ENCODE results near the gene PDRG1. TPM values are rescaled to one million over a fixed set of nuclear protein-coding genes. Genes with fewer than 3 reads are reported as not detected.

The PDRG1 gene
- total RNA-seq, 1 donor: 2.2 TPM

DNA sequence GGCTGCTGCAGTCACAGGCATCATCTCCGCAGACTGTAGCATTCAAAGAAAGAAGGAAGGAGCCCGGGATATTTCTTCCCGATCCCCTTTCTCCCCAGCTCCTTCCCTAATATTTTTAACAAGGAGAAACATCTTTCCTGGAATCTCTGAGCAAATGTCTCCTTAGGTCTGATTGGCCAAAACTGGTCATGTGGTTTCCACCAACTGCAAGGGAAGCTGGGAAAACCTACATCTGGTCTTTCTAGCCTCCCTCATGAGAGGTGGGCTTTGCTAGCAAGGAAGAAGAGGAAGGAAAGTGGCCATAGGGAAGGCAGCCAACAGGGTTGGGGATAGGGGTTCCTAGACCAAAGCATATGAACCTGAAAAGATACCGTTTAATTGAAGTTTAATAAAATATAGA is 35.1 kb downstream of the PDRG1 start:
- Histone ChIP-seq H3K4me2 (ENCODE audit: insufficient read depth, low read length) (no peak overlapping the region), H3K79me2 (ENCODE audit: insufficient read depth, low read length) (no peaks in the 10 kb centered on the region), H3K4me1 (ENCODE audit: insufficient read depth, low read length) (no peaks in the 10 kb centered on the region), H3K27me3 (ENCODE audit: insufficient read depth, low read length) (peaks cover 17% of the 10 kb centered on the region), H3K4me3 (ENCODE audit: insufficient read depth, low read length) (no peak overlapping the region), H3K27ac (ENCODE audit: low read depth, low read length) (no peak overlapping the region), H2AFZ (ENCODE audit: low read length) (no peak overlapping the region), H3K9me3 (ENCODE audit: low read depth, low read length) (no peaks in the 10 kb centered on the region), H3K36me3 (ENCODE audit: insufficient read depth, low read length) (no peaks in the 10 kb centered on the region), H4K20me1 (ENCODE audit: insufficient read depth, low read length) (no peaks in the 10 kb centered on the region)
- DNase-seq (ENCODE audit: insufficient read length, low spot score, missing footprints): no peak
- TF ChIP-seq, protein P1, sequence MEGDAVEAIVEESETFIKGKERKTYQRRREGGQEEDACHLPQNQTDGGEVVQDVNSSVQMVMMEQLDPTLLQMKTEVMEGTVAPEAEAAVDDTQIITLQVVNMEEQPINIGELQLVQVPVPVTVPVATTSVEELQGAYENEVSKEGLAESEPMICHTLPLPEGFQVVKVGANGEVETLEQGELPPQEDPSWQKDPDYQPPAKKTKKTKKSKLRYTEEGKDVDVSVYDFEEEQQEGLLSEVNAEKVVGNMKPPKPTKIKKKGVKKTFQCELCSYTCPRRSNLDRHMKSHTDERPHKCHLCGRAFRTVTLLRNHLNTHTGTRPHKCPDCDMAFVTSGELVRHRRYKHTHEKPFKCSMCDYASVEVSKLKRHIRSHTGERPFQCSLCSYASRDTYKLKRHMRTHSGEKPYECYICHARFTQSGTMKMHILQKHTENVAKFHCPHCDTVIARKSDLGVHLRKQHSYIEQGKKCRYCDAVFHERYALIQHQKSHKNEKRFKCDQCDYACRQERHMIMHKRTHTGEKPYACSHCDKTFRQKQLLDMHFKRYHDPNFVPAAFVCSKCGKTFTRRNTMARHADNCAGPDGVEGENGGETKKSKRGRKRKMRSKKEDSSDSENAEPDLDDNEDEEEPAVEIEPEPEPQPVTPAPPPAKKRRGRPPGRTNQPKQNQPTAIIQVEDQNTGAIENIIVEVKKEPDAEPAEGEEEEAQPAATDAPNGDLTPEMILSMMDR (IDR thresholded peaks at IDR 0.05; ENCODE audit: extremely low read depth, low read depth, low read length): no peak

DNA sequence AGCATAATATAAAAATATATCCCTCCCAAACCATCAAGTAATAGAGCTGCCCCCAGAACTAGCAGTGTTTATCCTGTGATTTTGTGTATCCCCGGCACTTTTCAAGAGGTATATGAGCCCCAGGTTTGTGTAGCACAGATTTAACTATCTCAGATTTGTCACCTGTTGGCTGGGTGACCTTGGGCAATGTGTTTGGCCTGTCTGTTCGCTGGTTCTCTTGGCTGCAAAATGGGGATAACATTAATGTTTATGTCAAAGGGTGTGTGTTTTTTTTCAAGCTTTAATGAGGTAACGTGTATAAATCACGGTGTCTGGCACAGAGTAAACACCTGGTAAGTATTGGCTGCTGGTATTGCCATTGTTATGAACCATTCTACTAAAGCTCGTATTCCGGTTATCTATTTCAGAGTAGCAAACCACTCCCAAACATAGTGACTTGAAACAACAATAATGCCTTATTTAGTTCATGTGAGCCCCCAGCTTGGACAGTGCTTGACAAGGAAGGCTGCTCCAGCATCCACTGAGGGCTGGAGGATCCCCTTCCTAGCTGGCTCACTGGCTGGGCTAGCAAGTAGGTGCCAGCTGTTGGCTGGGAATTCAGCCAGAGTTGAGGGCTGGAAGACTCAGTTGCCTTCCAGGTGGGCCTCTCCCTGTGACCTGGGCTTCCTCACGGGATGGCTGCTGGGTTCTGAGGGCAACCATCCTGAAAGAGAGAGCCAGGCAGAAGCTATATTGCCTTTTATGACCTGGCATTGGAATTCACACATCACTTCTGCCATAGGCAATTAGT is 36.2 kb downstream of the PDRG1 start:
- peaks cover 17% of the 10 kb centered on the region for H3K27me3 ChIP-seq (ENCODE audit: insufficient read depth, low read length)
- H3K36me3 ChIP-seq (ENCODE audit: insufficient read depth, low read length): no peaks in the 10 kb centered on the region
- no peaks in the 10 kb centered on the region for H4K20me1 ChIP-seq (ENCODE audit: insufficient read depth, low read length)
- no peak overlapping the region for H2AFZ ChIP-seq (ENCODE audit: low read length)
- TF ChIP-seq, protein P1 (IDR thresholded peaks at IDR 0.05; ENCODE audit: extremely low read depth, low read depth, low read length): no peak
- no peaks in the 10 kb centered on the region for H3K9me3 ChIP-seq (ENCODE audit: low read depth, low read length)
- H3K4me1 ChIP-seq (ENCODE audit: insufficient read depth, low read length): no peaks in the 10 kb centered on the region
- H3K27ac ChIP-seq (ENCODE audit: low read depth, low read length): no peak overlapping the region
- H3K4me2 ChIP-seq (ENCODE audit: insufficient read depth, low read length): no peak overlapping the region
- no peak for DNase-seq (ENCODE audit: insufficient read length, low spot score, missing footprints)
- no peaks in the 10 kb centered on the region for H3K79me2 ChIP-seq (ENCODE audit: insufficient read depth, low read length)
- no peak overlapping the region for H3K4me3 ChIP-seq (ENCODE audit: insufficient read depth, low read length)

DNA sequence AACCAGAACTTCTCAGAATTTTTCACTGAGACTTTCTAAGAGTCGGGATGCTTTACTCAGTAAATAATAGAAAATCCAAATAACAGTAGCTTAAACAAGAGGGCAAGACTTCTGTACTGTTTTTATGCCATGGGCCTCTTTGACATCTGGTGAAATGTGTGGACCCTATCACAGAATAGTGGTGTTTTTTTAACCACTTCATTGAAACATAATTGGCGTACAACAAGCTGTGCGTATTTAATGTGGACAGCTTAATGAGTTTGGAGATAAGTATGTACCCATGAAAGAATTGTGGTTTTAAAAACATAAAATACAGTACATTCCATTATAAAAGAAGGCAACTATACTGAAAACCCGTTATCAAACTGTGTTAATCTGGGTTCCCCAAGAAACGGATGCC is 37.7 kb downstream of the PDRG1 start:
- Histone ChIP-seq H3K4me2 (ENCODE audit: insufficient read depth, low read length) (no peak overlapping the region), H3K36me3 (ENCODE audit: insufficient read depth, low read length) (no peaks in the 10 kb centered on the region), H2AFZ (ENCODE audit: low read length) (no peak overlapping the region), H4K20me1 (ENCODE audit: insufficient read depth, low read length) (no peaks in the 10 kb centered on the region), H3K4me1 (ENCODE audit: insufficient read depth, low read length) (no peaks in the 10 kb centered on the region), H3K9me3 (ENCODE audit: low read depth, low read length) (no peaks in the 10 kb centered on the region), H3K4me3 (ENCODE audit: insufficient read depth, low read length) (no peak overlapping the region), H3K79me2 (ENCODE audit: insufficient read depth, low read length) (no peaks in the 10 kb centered on the region), H3K27me3 (ENCODE audit: insufficient read depth, low read length) (peaks cover 17% of the 10 kb centered on the region), H3K27ac (ENCODE audit: low read depth, low read length) (no peak overlapping the region)
- TF ChIP-seq, protein P1 (IDR thresholded peaks at IDR 0.05; ENCODE audit: extremely low read depth, low read depth, low read length): no peak
- DNase-seq (ENCODE audit: insufficient read length, low spot score, missing footprints): no peak

DNA sequence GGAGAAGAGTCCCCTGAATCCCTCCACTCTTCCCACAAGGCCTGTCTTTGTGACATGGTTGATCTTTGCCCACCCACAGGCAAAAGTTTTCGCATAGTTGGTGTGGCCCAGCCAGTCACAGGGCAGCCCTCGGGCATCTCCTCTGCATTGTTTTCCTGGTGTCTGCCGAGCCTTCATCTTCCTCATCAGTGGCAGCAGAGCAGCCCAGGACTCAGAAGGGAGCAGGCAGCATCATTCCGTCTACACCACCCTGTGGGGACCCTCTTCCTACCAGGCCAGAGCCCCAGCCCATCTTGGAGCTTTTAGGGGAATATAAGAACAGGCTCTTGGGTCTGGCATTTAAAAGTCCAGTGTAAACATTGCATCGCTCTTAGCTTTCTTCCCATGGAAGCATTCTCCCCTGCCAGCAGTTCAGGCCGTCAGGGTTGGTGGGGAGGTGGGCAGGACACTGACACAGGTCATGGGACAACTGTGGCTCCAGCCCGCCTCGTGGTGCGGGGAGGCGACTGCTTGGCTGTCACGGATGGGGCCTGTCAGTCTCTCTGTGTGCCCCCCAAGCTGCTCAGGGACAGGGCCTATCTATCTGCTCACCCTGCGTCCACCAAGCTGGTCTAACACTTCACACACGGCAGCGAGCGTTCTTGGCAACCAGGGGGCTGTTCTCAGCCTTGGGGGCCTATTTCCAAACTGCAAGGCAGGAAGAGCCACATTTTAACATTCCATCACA is 38.3 kb downstream of the PDRG1 start:
- no peak overlapping the region for H3K27ac ChIP-seq (ENCODE audit: low read depth, low read length)
- TF ChIP-seq, protein P1 (IDR thresholded peaks at IDR 0.05; ENCODE audit: extremely low read depth, low read depth, low read length): no peak
- no peaks in the 10 kb centered on the region for H3K79me2 ChIP-seq (ENCODE audit: insufficient read depth, low read length)
- H3K9me3 ChIP-seq (ENCODE audit: low read depth, low read length): no peaks in the 10 kb centered on the region
- H3K4me2 ChIP-seq (ENCODE audit: insufficient read depth, low read length): no peak overlapping the region
- no peaks in the 10 kb centered on the region for H3K36me3 ChIP-seq (ENCODE audit: insufficient read depth, low read length)
- H4K20me1 ChIP-seq (ENCODE audit: insufficient read depth, low read length): no peaks in the 10 kb centered on the region
- DNase-seq (ENCODE audit: insufficient read length, low spot score, missing footprints): no peak
- H3K4me3 ChIP-seq (ENCODE audit: insufficient read depth, low read length): no peak overlapping the region
- H3K4me1 ChIP-seq (ENCODE audit: insufficient read depth, low read length): no peaks in the 10 kb centered on the region
- peaks cover 16% of the 10 kb centered on the region for H3K27me3 ChIP-seq (ENCODE audit: insufficient read depth, low read length)
- H2AFZ ChIP-seq (ENCODE audit: low read length): no peak overlapping the region

Data from osteoblast (primary cell).